Esophagus squamous epithelium (tissue), 5 donors: ENCODE results near the gene SMOC2. TPM values are rescaled to one million over a fixed set of nuclear protein-coding genes. Genes with fewer than 3 reads are reported as not detected.

Experiments used
- DNase-seq: peaks from one replicate; lab custom pipeline; 2025; lab: John Stamatoyannopoulos, UW
- H3K27ac ChIP-seq, 4 donors: fragments of 200-600 bp; sonication (generic); one replicate each; pipeline ENCODE4 v1.5.1; 2016 to 2019; ENCODE audit warnings: mild to moderate bottlenecking in 1 of 4
- H3K27me3 ChIP-seq, 4 donors: fragments of 200-600 bp; sonication (generic); 1 replicate in 3 of 4; 2 replicates in 1 of 4; pipeline versions ENCODE4 v1.5.1 to v1.6.0; 2017 to 2021; ENCODE audit warnings: antibody characterized with exemption in 1 of 4
- H3K36me3 ChIP-seq, 3 donors: fragments of 200-600 bp; sonication (generic); one replicate each; pipeline ENCODE4 v1.5.1; 2016 to 2019
- H3K4me1 ChIP-seq, 3 donors: fragments of 200-600 bp; sonication (generic); one replicate each; pipeline ENCODE4 v1.5.1; 2017 to 2019
- H3K4me3 ChIP-seq, 4 donors: fragments of 200-600 bp; sonication (generic); 1 replicate in 3 of 4; 2 replicates in 1 of 4; pipeline ENCODE4 v1.5.1; 2016 to 2019; ENCODE audit warnings: mild to moderate bottlenecking in 2 of 4, moderate library complexity in 1 of 4
- H3K9me3 ChIP-seq, 3 donors: fragments of 200-600 bp; sonication (generic); one replicate each; pipeline ENCODE4 v1.5.1; 2016 to 2019
- CTCF ChIP-seq, 6 experiments: fragments of 450-650 bp in 4 of 6; fragments of 200-600 bp in 2 of 6; sonication (generic) in 2 of 6; IDR thresholded peaks; one replicate each; pipeline ENCODE4 v1.5.1; 2016 to 2019; ENCODE audit warnings: antibody characterized with exemption in 6 of 6, mild to moderate bottlenecking in 4 of 6, moderate library complexity in 4 of 6
- POLR2A ChIP-seq, 4 donors: fragments of 450-650 bp; IDR thresholded peaks; one replicate each; pipeline ENCODE4 v1.6.1; 2017; ENCODE audit warnings: antibody characterized with exemption in 4 of 4, mild to moderate bottlenecking in 4 of 4, moderate library complexity in 3 of 4
- WGBS, 2 donors: methylation state at CpG; one replicate each; pipeline ENCODE4 v1.1.5; 2018; 5-methylcytosine and 5-hydroxymethylcytosine counted together
- intact Hi-C: fragments of 100-400 bp; cut with DNase I; formaldehyde crosslinking; loops from one replicate; pipeline ENCODE4 v1.15.0; 2022
- total RNA-seq, 4 donors: library from RNA; depleted of rRNA; stranded (reverse); fragments of >200 nt; gene quantifications; one replicate each; pipeline ENCODE4 v1.1.0, GENCODE V29; 2016
- donor health status: DM: yes; HTN: yes; CAD: no.

The SMOC2 gene
- total RNA-seq, 4 donors from 2014 or later: 1.9 to 35.5 (median 7.1) TPM

- Histone ChIP-seq H3K9me3 (no peaks in the 10 kb centered on the region), H3K27ac (no peak overlapping the region), H3K27me3 (no peaks in the 10 kb centered on the region), H3K4me1 (peaks cover 0 to 9% (median 0%) of the 10 kb centered on the region in 3 donors), H3K4me3 (no peak overlapping the region), H3K36me3 (no peaks in the 10 kb centered on the region)
- no peak for DNase-seq
- no peak for TF ChIP-seq CTCF (IDR thresholded peaks at IDR 0.05)
- no peak for TF ChIP-seq POLR2A (IDR thresholded peaks at IDR 0.05)
- 44 to 74% methylated on average over 4 to 7 of the region's 8 CpGs for WGBS, 2 donors
- intact Hi-C loops: no loop called here
Observed at GRCh38 chr6:168462289-168462853, 21.4 kb downstream of the SMOC2 start.

- Histone ChIP-seq H3K4me3 (no peak overlapping the region), H3K36me3 (no peaks in the 10 kb centered on the region), H3K9me3 (no peaks in the 10 kb centered on the region), H3K27me3 (no peaks in the 10 kb centered on the region), H3K4me1 (no peaks in the 10 kb centered on the region), H3K27ac (no peak overlapping the region)
- no peak for TF ChIP-seq CTCF (IDR thresholded peaks at IDR 0.05)
- no peak for TF ChIP-seq POLR2A (IDR thresholded peaks at IDR 0.05)
- no peak for DNase-seq
- WGBS, 2 donors: 63 to 78% methylated on average over 4 of the region's 4 CpGs
- intact Hi-C loops: no loop called here
Observed at GRCh38 chr6:168464546-168464945, 23.6 kb downstream of the SMOC2 start.

GRCh38 chr6:168468045-168468444 is 27.1 kb downstream of the SMOC2 start:
- WGBS, 2 donors: 71 to 100% methylated on average over 1 to 4 of the region's 5 CpGs
- Histone ChIP-seq H3K4me3 (no peak overlapping the region), H3K4me1 (no peaks in the 10 kb centered on the region), H3K27ac (no peak overlapping the region), H3K9me3 (no peaks in the 10 kb centered on the region), H3K27me3 (no peaks in the 10 kb centered on the region), H3K36me3 (no peaks in the 10 kb centered on the region)
- DNase-seq: no peak
- TF ChIP-seq POLR2A (IDR thresholded peaks at IDR 0.05) (no peak), CTCF (IDR thresholded peaks at IDR 0.05) (no peak)
- intact Hi-C loops: no loop called here

- H3K27me3 ChIP-seq: no peaks in the 10 kb centered on the region
- no peaks in the 10 kb centered on the region for H3K36me3 ChIP-seq
- 65 to 88% methylated on average over 14 of the region's 14 CpGs for WGBS, 2 donors
- no peaks in the 10 kb centered on the region for H3K9me3 ChIP-seq
- no peak overlapping the region for H3K4me3 ChIP-seq
- DNase-seq: no peak
- H3K27ac ChIP-seq: no peak overlapping the region
- TF ChIP-seq POLR2A (IDR thresholded peaks at IDR 0.05) (no peak), CTCF (IDR thresholded peaks at IDR 0.05) (no peak)
- H3K4me1 ChIP-seq: no peaks in the 10 kb centered on the region
- intact Hi-C loops: no loop called here
Observed at GRCh38 chr6:168469521-168469920, 28.5 kb downstream of the SMOC2 start.

- Histone ChIP-seq H3K27me3 (no peaks in the 10 kb centered on the region), H3K9me3 (no peaks in the 10 kb centered on the region), H3K4me1 (no peaks in the 10 kb centered on the region), H3K4me3 (no peak overlapping the region), H3K27ac (no peak overlapping the region), H3K36me3 (no peaks in the 10 kb centered on the region)
- TF ChIP-seq POLR2A (IDR thresholded peaks at IDR 0.05) (no peak), CTCF (IDR thresholded peaks at IDR 0.05) (no peak)
- DNase-seq: no peak
- intact Hi-C loops: no loop called here
- WGBS, 2 donors: 87 to 88% methylated on average over 5 of the region's 5 CpGs
Observed at GRCh38 chr6:168469926-168470325, 28.9 kb downstream of the SMOC2 start.
